Measurements from ENCODE around the gene C19orf38. TPM values are rescaled to one million over a fixed set of nuclear protein-coding genes. Genes with fewer than 3 reads are reported as not detected.
"Not testable (repeated sequence)": the region's sequence is repeated elsewhere in the genome, so short reads cannot be mapped to it uniquely, and the experiment has no call there.

C19orf38 gene
- total and polyA plus RNA-seq, 2 experiments from 2014 or later: 0.45 TPM; not detected in 1

- no peak for DNase-seq (ENCODE audit: low spot score)
- Histone ChIP-seq H3K4me1 (ENCODE audit: insufficient read depth) (peaks cover 17% of the 10 kb centered on the region), H2AFZ (no peak overlapping the region), H3K36me3 (ENCODE audit: insufficient read depth) (no peaks in the 10 kb centered on the region), H3K79me2 (replicated peaks; ENCODE audit: insufficient read depth) (peaks cover 23% of the 10 kb centered on the region), H3K4me2 (no peak overlapping the region; the same call in 1 of the 2 replicates), H3F3A (replicated peaks; ENCODE audit: low read depth) (peaks cover 19% of the 10 kb centered on the region; the same call in 1 of the 2 replicates), H3K4me3 (no peak overlapping the region), H3K9me2 (ENCODE audit: insufficient read depth) (no peaks in the 10 kb centered on the region; the same call in 1 of the 2 replicates), H3K27me3 (ENCODE audit: insufficient read depth) (no peaks in the 10 kb centered on the region), H4K20me1 (replicated peaks; ENCODE audit: insufficient read depth) (no peaks in the 10 kb centered on the region), H3K27ac (ENCODE audit: low read depth) (no peak overlapping the region)
- Mint-ChIP-seq H3K36me3 (ENCODE audit: low read depth) (peaks cover 6% of the 10 kb centered on the region; the same call in 1 of the 3 replicates), H3K4me1 (peaks cover 22% of the 10 kb centered on the region), H3K4me3 (no peak overlapping the region; the same call in 2 of the 3 replicates), H3K27me3 (ENCODE audit: insufficient read depth, low read depth, poor library complexity) (peaks cover 16% of the 10 kb centered on the region), H3K9me3 (no peaks in the 10 kb centered on the region; the same call in 2 of the 3 replicates), H3K27ac (no peak overlapping the region)
- no peak for TF ChIP-seq EZH2 (IDR thresholded peaks at IDR 0.05; ENCODE audit: low read depth, unreplicated experiment)
- TF ChIP-seq EZH2phosphoT487 (IDR thresholded peaks at IDR 0.05; ENCODE audit: unreplicated experiment): no peak
- TF ChIP-seq ZNF114 (CRISPR knock-in tag; IDR thresholded peaks at IDR 0.05): no peak
- TF ChIP-seq NANOG (IDR thresholded peaks at IDR 0.05; ENCODE audit: borderline replicate concordance): no peak
- no peak for TF ChIP-seq REST (IDR thresholded peaks at IDR 0.05; ENCODE audit: unreplicated experiment)
- TF ChIP-seq CREB1 (CRISPR knock-in tag; IDR thresholded peaks at IDR 0.05; ENCODE audit: low read depth): no peak
- no peak for TF ChIP-seq STAT1 (IDR thresholded peaks at IDR 0.05; ENCODE audit: unreplicated experiment)
- no peak for TF ChIP-seq ETS1 (IDR thresholded peaks at IDR 0.05)
- no peak for TF ChIP-seq ZNF331 (CRISPR knock-in tag; IDR thresholded peaks at IDR 0.05; ENCODE audit: low read depth)
- no peak for TF ChIP-seq CTCF (conservative IDR thresholded peaks at IDR 0.05; ENCODE audit: low read depth in 2 of 2)
- TF ChIP-seq POLR2AphosphoS5 (IDR thresholded peaks at IDR 0.05; ENCODE audit: low read depth): no peak
- ATAC-seq: no peak
Observed at GRCh38 chr19:10868872-10869547, 20.8 kb downstream of the C19orf38 start.

GRCh38 chr19:10869872-10870311, 21.7 kb downstream of the C19orf38 start:
- not testable (repeated sequence) for ATAC-seq; H3K36me3 ChIP-seq (ENCODE audit: insufficient read depth); H3K27me3 ChIP-seq (ENCODE audit: insufficient read depth); H4K20me1 ChIP-seq (replicated peaks; ENCODE audit: insufficient read depth); H3K9me3 Mint-ChIP-seq; DNase-seq (ENCODE audit: low spot score); H3K36me3 Mint-ChIP-seq (ENCODE audit: low read depth); H2AFZ ChIP-seq; H3K9me2 ChIP-seq (ENCODE audit: insufficient read depth)
- Mint-ChIP-seq H3K27ac (peak overlapping the region; percentile 97), H3K4me3 (peak overlapping the region; percentile 72), H3K27me3 (ENCODE audit: insufficient read depth, low read depth, poor library complexity) (peaks cover 16% of the 10 kb centered on the region), H3K4me1 (peaks cover 19% of the 10 kb centered on the region)
- Histone ChIP-seq H3K4me3 (peak overlapping the region; percentile 75), H3K79me2 (replicated peaks; ENCODE audit: insufficient read depth) (peaks cover 32% of the 10 kb centered on the region), H3K27ac (ENCODE audit: low read depth) (peak overlapping the region; percentile 100), H3K4me2 (peak overlapping the region; percentile 93), H3K4me1 (ENCODE audit: insufficient read depth) (peaks cover 21% of the 10 kb centered on the region), H3F3A (replicated peaks; ENCODE audit: low read depth) (peaks cover 19% of the 10 kb centered on the region; the same call in 1 of the 2 replicates)
